ENCODE measurements around the gene UNC93A. TPM values are rescaled to one million over a fixed set of nuclear protein-coding genes. Genes with fewer than 3 reads are reported as not detected.

The UNC93A gene
- total and polyA plus RNA-seq, 9 of the 15 experiments (the other 6 are each of a cell fraction or from before 2014, with no cell fraction given) = not detected

DNA sequence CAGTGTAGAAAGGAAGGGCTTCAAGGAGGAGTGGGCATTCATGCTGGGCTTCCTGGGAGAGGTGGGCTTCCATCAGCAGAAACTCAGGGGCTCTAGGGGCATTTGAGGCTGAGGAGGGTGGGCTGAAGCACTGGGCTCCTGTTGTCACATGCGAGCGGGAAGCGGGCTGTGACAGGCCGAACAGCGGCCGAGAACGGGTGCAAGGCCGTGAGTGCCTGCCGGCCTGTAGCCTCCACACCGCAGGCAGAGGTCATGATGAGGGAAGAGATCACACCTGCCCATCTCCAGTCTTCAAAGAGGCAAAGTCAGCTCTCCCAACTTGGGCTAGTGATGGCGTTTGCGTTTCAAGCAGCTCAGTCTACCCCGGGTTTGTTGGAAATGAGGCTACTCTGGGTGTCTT is 34.7 kb downstream of the UNC93A start (continued):
- TF ChIP-seq, protein P1, sequence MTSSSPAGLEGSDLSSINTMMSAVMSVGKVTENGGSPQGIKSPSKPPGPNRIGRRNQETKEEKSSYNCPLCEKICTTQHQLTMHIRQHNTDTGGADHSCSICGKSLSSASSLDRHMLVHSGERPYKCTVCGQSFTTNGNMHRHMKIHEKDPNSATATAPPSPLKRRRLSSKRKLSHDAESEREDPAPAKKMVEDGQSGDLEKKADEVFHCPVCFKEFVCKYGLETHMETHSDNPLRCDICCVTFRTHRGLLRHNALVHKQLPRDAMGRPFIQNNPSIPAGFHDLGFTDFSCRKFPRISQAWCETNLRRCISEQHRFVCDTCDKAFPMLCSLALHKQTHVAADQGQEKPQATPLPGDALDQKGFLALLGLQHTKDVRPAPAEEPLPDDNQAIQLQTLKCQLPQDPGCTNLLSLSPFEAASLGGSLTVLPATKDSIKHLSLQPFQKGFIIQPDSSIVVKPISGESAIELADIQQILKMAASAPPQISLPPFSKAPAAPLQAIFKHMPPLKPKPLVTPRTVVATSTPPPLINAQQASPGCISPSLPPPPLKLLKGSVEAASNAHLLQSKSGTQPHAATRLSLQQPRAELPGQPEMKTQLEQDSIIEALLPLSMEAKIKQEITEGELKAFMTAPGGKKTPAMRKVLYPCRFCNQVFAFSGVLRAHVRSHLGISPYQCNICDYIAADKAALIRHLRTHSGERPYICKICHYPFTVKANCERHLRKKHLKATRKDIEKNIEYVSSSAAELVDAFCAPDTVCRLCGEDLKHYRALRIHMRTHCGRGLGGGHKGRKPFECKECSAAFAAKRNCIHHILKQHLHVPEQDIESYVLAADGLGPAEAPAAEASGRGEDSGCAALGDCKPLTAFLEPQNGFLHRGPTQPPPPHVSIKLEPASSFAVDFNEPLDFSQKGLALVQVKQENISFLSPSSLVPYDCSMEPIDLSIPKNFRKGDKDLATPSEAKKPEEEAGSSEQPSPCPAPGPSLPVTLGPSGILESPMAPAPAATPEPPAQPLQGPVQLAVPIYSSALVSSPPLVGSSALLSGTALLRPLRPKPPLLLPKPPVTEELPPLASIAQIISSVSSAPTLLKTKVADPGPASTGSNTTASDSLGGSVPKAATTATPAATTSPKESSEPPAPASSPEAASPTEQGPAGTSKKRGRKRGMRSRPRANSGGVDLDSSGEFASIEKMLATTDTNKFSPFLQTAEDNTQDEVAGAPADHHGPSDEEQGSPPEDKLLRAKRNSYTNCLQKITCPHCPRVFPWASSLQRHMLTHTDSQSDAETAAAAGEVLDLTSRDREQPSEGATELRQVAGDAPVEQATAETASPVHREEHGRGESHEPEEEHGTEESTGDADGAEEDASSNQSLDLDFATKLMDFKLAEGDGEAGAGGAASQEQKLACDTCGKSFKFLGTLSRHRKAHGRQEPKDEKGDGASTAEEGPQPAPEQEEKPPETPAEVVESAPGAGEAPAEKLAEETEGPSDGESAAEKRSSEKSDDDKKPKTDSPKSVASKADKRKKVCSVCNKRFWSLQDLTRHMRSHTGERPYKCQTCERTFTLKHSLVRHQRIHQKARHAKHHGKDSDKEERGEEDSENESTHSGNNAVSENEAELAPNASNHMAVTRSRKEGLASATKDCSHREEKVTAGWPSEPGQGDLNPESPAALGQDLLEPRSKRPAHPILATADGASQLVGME (CRISPR knock-in tag; IDR thresholded peaks at IDR 0.05) = no peak
- TF ChIP-seq BDP1 (IDR thresholded peaks at IDR 0.05; ENCODE audit: insufficient read depth, insufficient read length) = no peak
- TF ChIP-seq ZNF561 (CRISPR knock-in tag; conservative IDR thresholded peaks at IDR 0.05) = no peak
- no peak for TF ChIP-seq ELF1 (tag; IDR thresholded peaks at IDR 0.05)
- TF ChIP-seq ETV6 (IDR thresholded peaks at IDR 0.05; ENCODE audit: borderline replicate concordance in 1 of 2, low read depth in 2 of 2, low read length in 1 of 2) = no peak
- no peak for TF ChIP-seq ETV6 (CRISPR knock-in tag; IDR thresholded peaks at IDR 0.05; ENCODE audit: borderline replicate concordance)
